Esophagus muscularis mucosa (tissue), 3 donors: ENCODE results near the gene PCDHGA7.
"Not testable (repeated sequence)": the region's sequence is repeated elsewhere in the genome, so short reads cannot be mapped to it uniquely, and the experiment has no call there.

ENCODE experiments used
- CTCF ChIP-seq, 3 experiments: fragments of 200-600 bp in 2 of 3; fragments of 450-650 bp in 1 of 3; sonication (generic) in 2 of 3; IDR thresholded peaks; one replicate each; pipeline ENCODE4 v1.5.1; 2017 to 2019; ENCODE audit warnings: antibody characterized with exemption in 3 of 3, mild to moderate bottlenecking in 2 of 3, moderate library complexity in 1 of 3
- POLR2A ChIP-seq: fragments of 450-650 bp; IDR thresholded peaks from one replicate; pipeline ENCODE4 v1.6.1; 2017; ENCODE audit warnings: antibody characterized with exemption, moderate library complexity, mild to moderate bottlenecking, low read depth
- POLR2AphosphoS5 ChIP-seq, 2 donors: sonication (generic); formaldehyde crosslinking; IDR thresholded peaks; one replicate each; pipeline ENCODE4 v1.6.1; 2017; ENCODE audit warnings: antibody characterized with exemption in 2 of 2

DNA sequence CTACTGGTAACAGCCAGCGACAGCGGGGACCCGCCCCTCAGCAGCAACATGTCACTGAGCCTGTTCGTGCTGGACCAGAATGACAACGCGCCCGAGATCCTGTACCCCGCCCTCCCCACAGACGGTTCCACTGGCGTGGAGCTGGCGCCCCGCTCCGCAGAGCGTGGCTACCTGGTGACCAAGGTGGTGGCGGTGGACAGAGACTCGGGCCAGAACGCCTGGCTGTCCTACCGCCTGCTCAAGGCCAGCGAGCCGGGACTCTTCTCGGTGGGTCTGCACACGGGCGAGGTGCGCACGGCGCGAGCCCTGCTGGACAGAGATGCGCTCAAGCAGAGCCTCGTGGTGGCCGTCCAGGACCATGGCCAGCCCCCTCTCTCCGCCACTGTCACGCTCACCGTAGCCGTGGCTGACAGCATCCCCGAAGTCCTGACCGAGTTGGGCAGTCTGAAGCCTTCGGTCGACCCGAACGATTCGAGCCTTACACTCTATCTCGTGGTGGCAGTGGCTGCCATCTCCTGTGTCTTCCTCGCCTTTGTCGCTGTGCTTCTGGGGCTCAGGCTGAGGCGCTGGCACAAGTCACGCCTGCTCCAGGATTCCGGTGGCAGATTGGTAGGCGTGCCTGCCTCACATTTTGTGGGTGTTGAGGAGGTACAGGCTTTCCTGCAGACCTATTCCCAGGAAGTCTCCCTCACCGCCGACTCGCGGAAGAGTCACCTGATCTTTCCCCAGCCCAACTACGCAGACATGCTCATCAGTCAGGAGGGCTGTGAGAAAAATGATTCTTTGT lies 12.1 kb downstream of the PCDHGA7 start:
- TF ChIP-seq POLR2A; CTCF (IDR thresholded peaks at IDR 0.05); POLR2AphosphoS5 (IDR thresholded peaks at IDR 0.05): not testable (repeated sequence)
